WTC11 (cell line): ENCODE results near the gene IL17RB.

Experiments
- ESRRA ChIP-seq: sonication (generic); formaldehyde crosslinking; IDR thresholded peaks from 2 replicates; pipeline ENCODE4 v1.8.1; 2022; ENCODE audit warnings: mild to moderate bottlenecking, missing genetic modification reagents, borderline replicate concordance
- ETV6 ChIP-seq: sonication (generic); formaldehyde crosslinking; IDR thresholded peaks from 2 replicates; pipeline ENCODE4 v1.8.1; 2022; ENCODE audit warnings: mild to moderate bottlenecking, missing genetic modification reagents
- NR2C2 ChIP-seq: sonication (generic); formaldehyde crosslinking; IDR thresholded peaks from 2 replicates; pipeline ENCODE4 v1.8.0; 2022; ENCODE audit warnings: mild to moderate bottlenecking, missing genetic modification reagents
- NR3C1 ChIP-seq: sonication (generic); formaldehyde crosslinking; conservative IDR thresholded peaks from 2 replicates; pipeline ENCODE4 v1.8.1; 2023; ENCODE audit warnings: low read depth, mild to moderate bottlenecking, missing genetic modification reagents
- SMAD4 ChIP-seq: sonication (generic); formaldehyde crosslinking; IDR thresholded peaks from 2 replicates; pipeline ENCODE4 v1.8.0; 2022; ENCODE audit warnings: mild to moderate bottlenecking, missing genetic modification reagents
- TCF7 ChIP-seq: sonication (generic); formaldehyde crosslinking; IDR thresholded peaks from 2 replicates; pipeline ENCODE4 v1.8.0; 2022; ENCODE audit warnings: mild to moderate bottlenecking, low read depth, missing genetic modification reagents, moderate library complexity
- ZNF138 ChIP-seq: sonication (generic); formaldehyde crosslinking; conservative IDR thresholded peaks from 2 replicates; pipeline ENCODE4 v1.8.1; 2022; ENCODE audit warnings: mild to moderate bottlenecking, moderate library complexity, missing genetic modification reagents
- ZNF232 ChIP-seq: sonication (generic); formaldehyde crosslinking; IDR thresholded peaks from 2 replicates; pipeline ENCODE4 v1.8.0; 2022; ENCODE audit warnings: mild to moderate bottlenecking, missing genetic modification reagents
- ZNF317 ChIP-seq: sonication (generic); formaldehyde crosslinking; IDR thresholded peaks from 2 replicates; pipeline ENCODE4 v1.8.1; 2023; ENCODE audit warnings: low read depth, mild to moderate bottlenecking, moderate library complexity, missing genetic modification reagents, borderline replicate concordance
- TF ChIP-seq, protein P1 (sequence below): sonication (generic); formaldehyde crosslinking; IDR thresholded peaks from 2 replicates; pipeline ENCODE4 v1.8.0; 2022; ENCODE audit warnings: mild to moderate bottlenecking, missing genetic modification reagents
- TF ChIP-seq, protein P2 (sequence below): fragments of 200-600 bp; IDR thresholded peaks from 2 replicates; pipeline ENCODE4 v1.8.0; 2022; ENCODE audit warnings: antibody characterized with exemption
- TF ChIP-seq, protein P3 (sequence below): sonication (generic); formaldehyde crosslinking; IDR thresholded peaks from 2 replicates; pipeline ENCODE4 v1.8.1; 2023; ENCODE audit warnings: mild to moderate bottlenecking, missing genetic modification reagents, borderline replicate concordance
- TF ChIP-seq, protein P4 (sequence below): sonication (generic); formaldehyde crosslinking; IDR thresholded peaks from 2 replicates; pipeline ENCODE4 v1.8.1; 2022; ENCODE audit warnings: mild to moderate bottlenecking, moderate library complexity, missing genetic modification reagents

DNA sequence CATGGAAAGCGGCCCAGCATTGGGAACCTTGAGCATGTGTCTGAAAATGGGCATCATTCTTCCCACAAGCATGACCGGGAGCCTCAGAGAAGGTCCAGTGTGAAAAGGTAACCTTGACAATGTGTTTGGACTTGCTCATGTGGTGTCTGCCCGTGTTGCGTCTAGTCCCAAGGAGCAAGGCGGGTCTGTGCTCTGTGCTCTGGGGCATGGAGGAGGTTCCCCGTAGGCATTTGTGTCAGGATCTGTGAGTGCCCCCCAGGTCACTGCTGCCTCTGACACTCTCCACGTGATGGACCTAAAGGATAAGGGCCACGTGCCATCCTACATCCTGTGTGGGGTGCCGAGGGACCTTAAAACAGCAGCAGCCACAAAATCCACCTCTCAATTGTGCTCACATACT is 45.0 kb upstream of the IL17RB start:
- TF ChIP-seq NR2C2 (CRISPR knock-in tag) = no peak
- TF ChIP-seq, protein P1, sequence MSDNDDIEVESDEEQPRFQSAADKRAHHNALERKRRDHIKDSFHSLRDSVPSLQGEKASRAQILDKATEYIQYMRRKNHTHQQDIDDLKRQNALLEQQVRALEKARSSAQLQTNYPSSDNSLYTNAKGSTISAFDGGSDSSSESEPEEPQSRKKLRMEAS (CRISPR knock-in tag) = no peak
- TF ChIP-seq, protein P2, sequence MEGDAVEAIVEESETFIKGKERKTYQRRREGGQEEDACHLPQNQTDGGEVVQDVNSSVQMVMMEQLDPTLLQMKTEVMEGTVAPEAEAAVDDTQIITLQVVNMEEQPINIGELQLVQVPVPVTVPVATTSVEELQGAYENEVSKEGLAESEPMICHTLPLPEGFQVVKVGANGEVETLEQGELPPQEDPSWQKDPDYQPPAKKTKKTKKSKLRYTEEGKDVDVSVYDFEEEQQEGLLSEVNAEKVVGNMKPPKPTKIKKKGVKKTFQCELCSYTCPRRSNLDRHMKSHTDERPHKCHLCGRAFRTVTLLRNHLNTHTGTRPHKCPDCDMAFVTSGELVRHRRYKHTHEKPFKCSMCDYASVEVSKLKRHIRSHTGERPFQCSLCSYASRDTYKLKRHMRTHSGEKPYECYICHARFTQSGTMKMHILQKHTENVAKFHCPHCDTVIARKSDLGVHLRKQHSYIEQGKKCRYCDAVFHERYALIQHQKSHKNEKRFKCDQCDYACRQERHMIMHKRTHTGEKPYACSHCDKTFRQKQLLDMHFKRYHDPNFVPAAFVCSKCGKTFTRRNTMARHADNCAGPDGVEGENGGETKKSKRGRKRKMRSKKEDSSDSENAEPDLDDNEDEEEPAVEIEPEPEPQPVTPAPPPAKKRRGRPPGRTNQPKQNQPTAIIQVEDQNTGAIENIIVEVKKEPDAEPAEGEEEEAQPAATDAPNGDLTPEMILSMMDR = no peak
- TF ChIP-seq SMAD4 (CRISPR knock-in tag) = no peak
- no peak for TF ChIP-seq ESRRA
- TF ChIP-seq ZNF138 (CRISPR knock-in tag) = no peak
- TF ChIP-seq TCF7 (CRISPR knock-in tag) = no peak
- no peak for TF ChIP-seq ETV6 (CRISPR knock-in tag)
- TF ChIP-seq ZNF232 (CRISPR knock-in tag) = no peak
- TF ChIP-seq, protein P3, sequence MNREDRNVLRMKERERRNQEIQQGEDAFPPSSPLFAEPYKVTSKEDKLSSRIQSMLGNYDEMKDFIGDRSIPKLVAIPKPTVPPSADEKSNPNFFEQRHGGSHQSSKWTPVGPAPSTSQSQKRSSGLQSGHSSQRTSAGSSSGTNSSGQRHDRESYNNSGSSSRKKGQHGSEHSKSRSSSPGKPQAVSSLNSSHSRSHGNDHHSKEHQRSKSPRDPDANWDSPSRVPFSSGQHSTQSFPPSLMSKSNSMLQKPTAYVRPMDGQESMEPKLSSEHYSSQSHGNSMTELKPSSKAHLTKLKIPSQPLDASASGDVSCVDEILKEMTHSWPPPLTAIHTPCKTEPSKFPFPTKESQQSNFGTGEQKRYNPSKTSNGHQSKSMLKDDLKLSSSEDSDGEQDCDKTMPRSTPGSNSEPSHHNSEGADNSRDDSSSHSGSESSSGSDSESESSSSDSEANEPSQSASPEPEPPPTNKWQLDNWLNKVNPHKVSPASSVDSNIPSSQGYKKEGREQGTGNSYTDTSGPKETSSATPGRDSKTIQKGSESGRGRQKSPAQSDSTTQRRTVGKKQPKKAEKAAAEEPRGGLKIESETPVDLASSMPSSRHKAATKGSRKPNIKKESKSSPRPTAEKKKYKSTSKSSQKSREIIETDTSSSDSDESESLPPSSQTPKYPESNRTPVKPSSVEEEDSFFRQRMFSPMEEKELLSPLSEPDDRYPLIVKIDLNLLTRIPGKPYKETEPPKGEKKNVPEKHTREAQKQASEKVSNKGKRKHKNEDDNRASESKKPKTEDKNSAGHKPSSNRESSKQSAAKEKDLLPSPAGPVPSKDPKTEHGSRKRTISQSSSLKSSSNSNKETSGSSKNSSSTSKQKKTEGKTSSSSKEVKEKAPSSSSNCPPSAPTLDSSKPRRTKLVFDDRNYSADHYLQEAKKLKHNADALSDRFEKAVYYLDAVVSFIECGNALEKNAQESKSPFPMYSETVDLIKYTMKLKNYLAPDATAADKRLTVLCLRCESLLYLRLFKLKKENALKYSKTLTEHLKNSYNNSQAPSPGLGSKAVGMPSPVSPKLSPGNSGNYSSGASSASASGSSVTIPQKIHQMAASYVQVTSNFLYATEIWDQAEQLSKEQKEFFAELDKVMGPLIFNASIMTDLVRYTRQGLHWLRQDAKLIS (CRISPR knock-in tag) = no peak
- TF ChIP-seq, protein P4, sequence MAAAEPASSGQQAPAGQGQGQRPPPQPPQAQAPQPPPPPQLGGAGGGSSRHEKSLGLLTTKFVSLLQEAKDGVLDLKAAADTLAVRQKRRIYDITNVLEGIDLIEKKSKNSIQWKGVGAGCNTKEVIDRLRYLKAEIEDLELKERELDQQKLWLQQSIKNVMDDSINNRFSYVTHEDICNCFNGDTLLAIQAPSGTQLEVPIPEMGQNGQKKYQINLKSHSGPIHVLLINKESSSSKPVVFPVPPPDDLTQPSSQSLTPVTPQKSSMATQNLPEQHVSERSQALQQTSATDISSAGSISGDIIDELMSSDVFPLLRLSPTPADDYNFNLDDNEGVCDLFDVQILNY (CRISPR knock-in tag) = no peak
- TF ChIP-seq NR3C1 (CRISPR knock-in tag) = no peak
- no peak for TF ChIP-seq ZNF317 (CRISPR knock-in tag)
